CD4-positive, alpha-beta memory T cell (primary cell): Measurements from ENCODE around the gene BABAM2. TPM values are rescaled to one million over a fixed set of nuclear protein-coding genes. Genes with fewer than 3 reads are reported as not detected.
A peak's percentile ranks its signal among the peaks of the same experiment; 100 is the strongest.

Experiments used
- CTCF ChIA-PET: fragments of 350-600 bp; sonication (Branson Sonifier 250); formaldehyde crosslinking; loops from one replicate; lab custom pipeline; 2021; ENCODE audit warnings: inconsistent platforms; ENCODE audit not compliant: partially characterized antibody; lab: Charles Lee
- POLR2A ChIA-PET: fragments of 350-600 bp; sonication (Branson Sonifier 250); formaldehyde crosslinking; loops from one replicate; lab custom pipeline; 2021; ENCODE audit not compliant: partially characterized antibody; lab: Charles Lee
- DNase-seq, 5 donors: peaks; one replicate each; pipeline versions ENCODE4 v3.0.0 to v3.0.0-alpha.2; 2020 to 2022; ENCODE audit warnings: mixed read lengths in 1 of 5
- H3K27ac ChIP-seq: one replicate; pipeline ENCODE4 v1.7.0; 2013; ENCODE audit warnings: low read depth, low read length
- H3K27me3 ChIP-seq: 2 replicates; pipeline ENCODE4 v1.7.0; 2013; ENCODE audit warnings: mild to moderate bottlenecking, low read length, moderate library complexity; ENCODE audit not compliant: insufficient read depth
- H3K36me3 ChIP-seq: 2 replicates; pipeline ENCODE4 v1.7.0; 2013; ENCODE audit warnings: mild to moderate bottlenecking, low read length, moderate library complexity; ENCODE audit not compliant: insufficient read depth
- H3K4me1 ChIP-seq: 2 replicates; pipeline ENCODE4 v1.7.0; 2013; ENCODE audit warnings: mild to moderate bottlenecking, low read length, moderate library complexity; ENCODE audit not compliant: insufficient read depth
- H3K4me3 ChIP-seq, 2 donors: one replicate each; pipeline ENCODE4 v1.7.0; 2013; ENCODE audit warnings: low read length in 2 of 2, mild to moderate bottlenecking in 1 of 2
- H3K9me3 ChIP-seq, 2 donors: one replicate each; pipeline ENCODE4 v1.7.0; 2013; ENCODE audit warnings: low read length in 2 of 2, control low read depth in 1 of 2; ENCODE audit not compliant: control insufficient read depth in 1 of 2
- H3K27ac Mint-ChIP-seq, 7 donors: one replicate each; pipeline ENCODE4 v1.8.0; 2020 to 2021; ENCODE audit warnings: mixed read lengths in 7 of 7, mild to moderate bottlenecking in 6 of 7, inconsistent platforms in 3 of 7, moderate library complexity in 3 of 7
- H3K27me3 Mint-ChIP-seq, 2 donors: one replicate each; pipeline ENCODE4 v1.8.0; 2020 to 2021; ENCODE audit warnings: mixed read lengths in 2 of 2
- H3K36me3 Mint-ChIP-seq, 2 donors: one replicate each; pipeline ENCODE4 v1.8.0; 2020 to 2021; ENCODE audit warnings: mixed read lengths in 2 of 2, inconsistent platforms in 1 of 2, mild to moderate bottlenecking in 1 of 2
- H3K4me1 Mint-ChIP-seq, 4 donors: one replicate each; pipeline ENCODE4 v1.8.0; 2020 to 2021; ENCODE audit warnings: mixed read lengths in 4 of 4, mild to moderate bottlenecking in 1 of 4
- H3K4me3 Mint-ChIP-seq, 8 donors: one replicate each; pipeline ENCODE4 v1.8.0; 2020 to 2021; ENCODE audit warnings: mixed read lengths in 8 of 8, mild to moderate bottlenecking in 7 of 8, moderate library complexity in 6 of 8, inconsistent platforms in 3 of 8
- H3K9me3 Mint-ChIP-seq, 8 donors: one replicate each; pipeline ENCODE4 v1.8.0; 2020 to 2021; ENCODE audit warnings: mixed read lengths in 8 of 8, mild to moderate bottlenecking in 5 of 8, inconsistent platforms in 3 of 8, moderate library complexity in 1 of 8
- intact Hi-C: fragments of 100-400 bp; cut with micrococcal nuclease; formaldehyde crosslinking; loops from one replicate; pipeline ENCODE4 v1.15.1; 2023
- polyA plus RNA-seq, 2 donors: library from polyadenylated mRNA; unstranded; fragments of 300-500 nt; fragmentation: Illumina TruSeq; gene quantifications; one replicate each; pipeline ENCODE4 v1.2.3, GENCODE V29; 2021
- total RNA-seq, 2 experiments: library from RNA; stranded (reverse); gene quantifications; one replicate each; pipeline ENCODE4 v1.2.3, GENCODE V29; 2021

Gene BABAM2
- total and polyA plus RNA-seq, 4 experiments from 2014 or later, result 37.3 to 60.1 (median 48.2) TPM

- Mint-ChIP-seq H3K36me3 (peaks cover 0 to 23% of the 10 kb centered on the region in 2 donors), H3K4me1 (peaks cover 0 to 2% (median under 1%) of the 10 kb centered on the region in 4 donors), H3K4me3 (no peak overlapping the region), H3K27ac (no peak overlapping the region), H3K9me3 (no peaks in the 10 kb centered on the region), H3K27me3 (no peaks in the 10 kb centered on the region)
- Histone ChIP-seq H3K4me1 (no peaks in the 10 kb centered on the region), H3K36me3 (no peaks in the 10 kb centered on the region), H3K27me3 (no peaks in the 10 kb centered on the region), H3K4me3 (no peak overlapping the region), H3K9me3 (no peaks in the 10 kb centered on the region), H3K27ac (no peak overlapping the region)
- no peak for DNase-seq
- ChIA-PET CTCF (no interaction called here), POLR2A (no interaction called here)
- intact Hi-C loops, result no loop called here
Measured at GRCh38 chr2:28282248-28282647, 391.7 kb downstream of the BABAM2 start.

DNA sequence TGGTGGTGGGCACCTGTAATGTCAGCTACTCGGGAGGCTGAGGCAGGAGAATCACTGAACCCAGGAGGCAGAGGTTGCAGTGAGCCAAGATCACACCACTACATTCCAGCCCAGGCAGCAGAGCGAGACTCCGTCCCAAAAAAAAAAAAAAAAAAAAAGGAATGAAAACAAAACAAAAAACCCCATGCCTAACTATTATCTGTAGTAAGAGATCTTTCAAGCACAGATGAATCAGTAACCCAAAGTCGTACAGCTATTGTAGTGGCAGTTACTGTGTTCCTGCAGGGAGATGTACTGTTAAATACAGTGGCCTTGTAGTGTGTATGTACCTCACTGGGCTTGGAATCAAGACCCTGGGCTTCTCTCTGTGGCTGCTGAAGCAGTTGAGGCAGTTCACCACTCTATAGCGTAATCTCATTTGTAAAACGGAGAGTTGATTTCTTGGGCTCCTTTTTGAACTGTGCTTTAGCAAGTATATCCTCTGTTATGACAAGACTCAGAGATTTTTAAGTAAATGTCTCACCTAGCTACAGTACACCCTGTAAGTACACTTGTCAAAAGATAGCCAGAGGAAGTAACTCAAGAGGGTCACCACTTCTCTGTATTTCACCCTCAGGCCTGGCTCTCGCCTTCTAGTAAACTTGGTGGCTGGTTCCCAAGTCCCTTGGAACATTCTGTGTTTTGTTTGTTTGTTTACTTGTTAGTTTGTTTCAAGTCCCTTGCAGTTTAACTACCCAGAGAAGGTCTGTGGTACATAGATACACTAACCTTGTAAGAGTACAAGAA, 392.5 kb downstream of the BABAM2 start:
- Mint-ChIP-seq H3K36me3 (peaks cover 2 to 27% of the 10 kb centered on the region in 2 donors), H3K27ac (peak overlapping the region in 3 of 7 donors; percentile 55 to 77 (median 56)), H3K4me3 (no peak overlapping the region), H3K9me3 (no peaks in the 10 kb centered on the region), H3K27me3 (no peaks in the 10 kb centered on the region), H3K4me1 (peaks cover 0 to 2% (median under 1%) of the 10 kb centered on the region in 4 donors)
- POLR2A ChIA-PET, result no interaction called here
- Histone ChIP-seq H3K4me3 (no peak overlapping the region), H3K27ac (no peak overlapping the region), H3K9me3 (no peaks in the 10 kb centered on the region), H3K4me1 (no peaks in the 10 kb centered on the region), H3K36me3 (no peaks in the 10 kb centered on the region), H3K27me3 (no peaks in the 10 kb centered on the region)
- intact Hi-C loops, result no loop called here
- CTCF ChIA-PET, result no interaction called here
- no peak for DNase-seq

DNA sequence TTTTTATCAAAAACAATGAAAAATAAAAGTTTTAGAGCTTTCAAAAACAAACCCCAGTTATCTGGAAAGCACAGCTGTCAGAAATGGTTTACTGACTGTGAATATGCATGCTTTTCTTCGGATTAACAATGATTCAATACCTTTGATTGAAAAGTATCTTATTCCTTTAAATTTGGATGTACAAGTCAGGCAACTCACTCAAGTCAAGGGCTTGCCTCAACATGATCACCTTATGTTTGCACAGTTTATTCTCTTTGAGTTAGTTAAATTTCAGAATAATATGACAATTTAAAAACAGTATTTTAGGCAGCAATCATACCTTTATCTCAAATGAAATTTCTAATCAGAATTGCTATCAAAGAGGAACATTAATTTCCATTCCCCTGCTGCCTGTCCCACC, 393.3 kb downstream of the BABAM2 start:
- ChIA-PET CTCF (no interaction called here), POLR2A (no interaction called here)
- intact Hi-C loops, result no loop called here
- Mint-ChIP-seq H3K9me3 (no peaks in the 10 kb centered on the region), H3K4me3 (no peak overlapping the region), H3K27ac (peak overlapping the region in 1 of 7 donors; percentile 20), H3K36me3 (peaks cover 2 to 21% of the 10 kb centered on the region in 2 donors), H3K27me3 (no peaks in the 10 kb centered on the region), H3K4me1 (peaks cover 0 to 2% (median under 1%) of the 10 kb centered on the region in 4 donors)
- no peak overlapping the region for H3K27ac ChIP-seq
- no peak for DNase-seq
- no peak overlapping the region for H3K4me3 ChIP-seq
- H3K36me3 ChIP-seq, result no peaks in the 10 kb centered on the region
- no peaks in the 10 kb centered on the region for H3K9me3 ChIP-seq
- H3K4me1 ChIP-seq, result no peaks in the 10 kb centered on the region
- H3K27me3 ChIP-seq, result no peaks in the 10 kb centered on the region

DNA sequence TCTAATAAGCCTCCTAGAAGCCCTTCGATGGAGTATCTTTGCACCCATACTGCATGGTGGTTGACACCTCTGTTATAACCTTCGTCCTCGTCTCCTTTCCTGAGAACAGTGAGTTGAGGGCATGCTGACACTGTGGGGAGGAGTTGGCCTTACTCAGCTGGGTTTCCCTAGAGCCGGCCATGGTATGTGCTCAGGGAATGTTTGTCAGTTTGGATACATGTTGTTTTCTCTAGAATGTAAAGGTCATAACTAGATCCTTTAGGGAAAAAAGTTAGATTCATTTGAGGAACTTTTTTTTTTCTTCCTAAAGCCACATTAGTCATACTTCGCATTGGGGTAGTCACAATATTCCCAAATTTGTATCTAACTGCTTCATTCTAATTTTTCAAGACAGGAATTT, 396.1 kb downstream of the BABAM2 start:
- CTCF ChIA-PET, result no interaction called here
- H3K27ac Mint-ChIP-seq, result no peak overlapping the region

GRCh38 chr2:28287256-28287915, 396.9 kb downstream of the BABAM2 start:
- Mint-ChIP-seq H3K9me3 (no peaks in the 10 kb centered on the region), H3K4me1 (no peaks in the 10 kb centered on the region), H3K4me3 (no peak overlapping the region), H3K27me3 (no peaks in the 10 kb centered on the region), H3K27ac (no peak overlapping the region), H3K36me3 (peaks cover 2 to 14% of the 10 kb centered on the region in 2 donors)
- Histone ChIP-seq H3K36me3 (no peaks in the 10 kb centered on the region), H3K4me3 (no peak overlapping the region), H3K4me1 (no peaks in the 10 kb centered on the region), H3K27ac (no peak overlapping the region), H3K27me3 (no peaks in the 10 kb centered on the region), H3K9me3 (no peaks in the 10 kb centered on the region)
- POLR2A ChIA-PET, result no interaction called here
- intact Hi-C loops, result no loop called here
- CTCF ChIA-PET, result no interaction called here
- DNase-seq, result no peak

More for the DNA sequence above, 396.1 kb downstream of the BABAM2 start:
- no peaks in the 10 kb centered on the region for H3K9me3 Mint-ChIP-seq
- DNase-seq, result no peak
- H3K4me3 ChIP-seq, result no peak overlapping the region
- no peak overlapping the region for H3K27ac ChIP-seq
- POLR2A ChIA-PET, result no interaction called here
- no peak overlapping the region for H3K4me3 Mint-ChIP-seq
- H3K27me3 ChIP-seq, result no peaks in the 10 kb centered on the region
- no peaks in the 10 kb centered on the region for H3K4me1 ChIP-seq
- H3K36me3 Mint-ChIP-seq, result peaks cover 2 to 14% of the 10 kb centered on the region in 2 donors
- no peaks in the 10 kb centered on the region for H3K9me3 ChIP-seq
- H3K27me3 Mint-ChIP-seq, result no peaks in the 10 kb centered on the region
- no peaks in the 10 kb centered on the region for H3K36me3 ChIP-seq
- peaks cover 0 to 2% (median under 1%) of the 10 kb centered on the region in 4 donors for H3K4me1 Mint-ChIP-seq
- intact Hi-C loops, result no loop called here

DNA sequence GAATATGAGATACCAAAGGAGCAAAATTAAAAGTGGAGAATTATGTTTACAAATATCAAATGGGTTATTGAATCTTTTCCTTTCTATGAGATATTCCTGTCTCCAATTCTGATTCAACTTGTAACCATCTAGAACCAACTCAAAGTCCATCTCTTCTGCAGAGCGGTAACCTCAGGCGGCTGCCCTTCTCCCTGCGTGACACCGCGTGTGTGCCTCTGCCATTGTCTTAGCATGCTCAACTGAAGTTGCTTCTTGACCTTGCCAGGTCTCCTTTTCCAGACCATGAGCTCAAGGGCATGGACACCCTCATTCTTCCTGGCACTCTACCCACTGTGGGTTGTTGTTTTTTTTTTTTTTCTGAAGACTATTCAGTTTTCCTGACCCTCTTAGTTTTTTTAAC, 398.1 kb downstream of the BABAM2 start:
- Histone ChIP-seq H3K27ac (no peak overlapping the region), H3K9me3 (no peaks in the 10 kb centered on the region), H3K4me3 (no peak overlapping the region), H3K36me3 (no peaks in the 10 kb centered on the region), H3K4me1 (no peaks in the 10 kb centered on the region), H3K27me3 (no peaks in the 10 kb centered on the region)
- H3K4me3 Mint-ChIP-seq, result no peak overlapping the region
- intact Hi-C loops, result no loop called here
- CTCF ChIA-PET, result no interaction called here
- POLR2A ChIA-PET, result no interaction called here
- H3K27me3 Mint-ChIP-seq, result no peaks in the 10 kb centered on the region
- H3K27ac Mint-ChIP-seq, result peak overlapping the region in 1 of 7 donors; percentile 50
- peaks cover 0 to 1% (median 0%) of the 10 kb centered on the region in 4 donors for H3K4me1 Mint-ChIP-seq
- no peaks in the 10 kb centered on the region for H3K9me3 Mint-ChIP-seq
- no peak for DNase-seq
- H3K36me3 Mint-ChIP-seq, result peaks cover 2 to 14% of the 10 kb centered on the region in 2 donors

- Histone ChIP-seq H3K36me3 (no peaks in the 10 kb centered on the region), H3K4me1 (no peaks in the 10 kb centered on the region), H3K27me3 (no peaks in the 10 kb centered on the region), H3K9me3 (no peaks in the 10 kb centered on the region), H3K4me3 (no peak overlapping the region), H3K27ac (no peak overlapping the region)
- Mint-ChIP-seq H3K36me3 (peaks cover 2 to 9% of the 10 kb centered on the region in 2 donors), H3K4me3 (no peak overlapping the region), H3K4me1 (peaks cover 0 to 1% (median 0%) of the 10 kb centered on the region in 4 donors), H3K27ac (no peak overlapping the region), H3K27me3 (no peaks in the 10 kb centered on the region), H3K9me3 (no peaks in the 10 kb centered on the region)
- CTCF ChIA-PET, result no interaction called here
- POLR2A ChIA-PET, result no interaction called here
- intact Hi-C loops, result no loop called here
- DNase-seq, result no peak
Measured at GRCh38 chr2:28291811-28292440, 401.4 kb downstream of the BABAM2 start.
